ENCODE measurements around the gene HEPHL1.

HEPHL1 gene

DNA sequence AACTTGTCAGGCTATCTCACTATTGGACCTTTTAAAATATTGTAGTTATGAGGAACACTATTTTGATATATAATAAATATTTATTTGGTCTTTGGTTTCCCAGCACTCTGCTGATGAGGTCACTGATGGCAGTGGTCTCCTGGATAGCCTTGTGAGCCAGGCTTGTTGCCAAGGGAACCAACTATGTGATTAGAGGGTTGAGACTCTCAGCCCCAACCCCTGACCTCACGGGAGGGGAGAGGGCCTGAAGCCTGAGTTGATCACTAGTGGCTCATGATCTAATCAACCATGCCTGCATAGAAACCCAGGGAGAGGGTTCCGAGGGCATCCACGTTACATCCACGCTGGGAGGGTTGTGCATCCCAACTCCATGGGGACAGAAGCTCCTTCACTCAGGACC lies 118.3 kb downstream of the HEPHL1 start:
- no peak overlapping the region for H3K4me3 ChIP-seq (ENCODE audit: low read length in 2 of 2)
- no peaks in the 10 kb centered on the region for H3K9me3 ChIP-seq (ENCODE audit: control insufficient read depth in 2 of 2, low read length in 2 of 2)
- no peaks in the 10 kb centered on the region for H3K27me3 ChIP-seq (ENCODE audit: control insufficient read depth in 1 of 2, insufficient read depth in 2 of 2, low read length in 2 of 2)
- no peaks in the 10 kb centered on the region for H3K36me3 ChIP-seq (ENCODE audit: control insufficient read depth in 2 of 2, insufficient read depth in 2 of 2, low read length in 2 of 2)
- no peak overlapping the region for H3K27ac ChIP-seq (ENCODE audit: low read length)
- peaks cover 18% of the 10 kb centered on the region for H3K4me1 ChIP-seq (ENCODE audit: control insufficient read depth, insufficient read depth, low read length)
- no peak overlapping the region for H3K9ac ChIP-seq (ENCODE audit: low read length in 2 of 2)

DNA sequence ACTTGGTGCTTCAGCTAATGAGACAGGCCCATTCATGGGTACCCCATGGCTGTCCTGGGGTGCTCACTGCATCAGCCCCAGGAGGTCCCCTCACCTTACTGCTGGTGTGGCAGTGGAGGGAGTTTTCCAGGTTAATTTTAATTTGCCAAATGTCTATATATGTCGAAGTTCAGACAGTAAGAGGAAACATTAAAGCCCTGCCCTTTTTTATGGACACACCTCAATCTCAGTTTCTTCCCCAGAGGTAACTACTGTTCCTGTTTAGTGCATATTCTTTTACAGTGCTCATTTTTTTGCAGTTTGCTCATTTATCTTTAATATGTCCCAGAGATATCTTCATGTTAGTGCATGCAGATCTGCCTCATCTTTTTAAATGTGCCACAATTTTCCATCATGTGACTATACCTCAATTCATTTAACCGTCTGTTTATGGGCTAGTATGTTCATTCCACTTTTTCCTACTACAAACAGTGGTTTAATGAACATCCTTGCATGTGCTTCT lies 119.1 kb downstream of the HEPHL1 start:
- H3K4me1 ChIP-seq (ENCODE audit: control insufficient read depth, insufficient read depth, low read length), result peaks cover 10% of the 10 kb centered on the region
- no peaks in the 10 kb centered on the region for H3K36me3 ChIP-seq (ENCODE audit: control insufficient read depth in 2 of 2, insufficient read depth in 2 of 2, low read length in 2 of 2)
- H3K4me3 ChIP-seq (ENCODE audit: low read length in 2 of 2), result no peak overlapping the region
- no peak overlapping the region for H3K9ac ChIP-seq (ENCODE audit: low read length in 2 of 2)
- H3K27me3 ChIP-seq (ENCODE audit: control insufficient read depth in 1 of 2, insufficient read depth in 2 of 2, low read length in 2 of 2), result no peaks in the 10 kb centered on the region
- no peaks in the 10 kb centered on the region for H3K9me3 ChIP-seq (ENCODE audit: control insufficient read depth in 2 of 2, low read length in 2 of 2)
- H3K27ac ChIP-seq (ENCODE audit: low read length), result no peak overlapping the region

DNA sequence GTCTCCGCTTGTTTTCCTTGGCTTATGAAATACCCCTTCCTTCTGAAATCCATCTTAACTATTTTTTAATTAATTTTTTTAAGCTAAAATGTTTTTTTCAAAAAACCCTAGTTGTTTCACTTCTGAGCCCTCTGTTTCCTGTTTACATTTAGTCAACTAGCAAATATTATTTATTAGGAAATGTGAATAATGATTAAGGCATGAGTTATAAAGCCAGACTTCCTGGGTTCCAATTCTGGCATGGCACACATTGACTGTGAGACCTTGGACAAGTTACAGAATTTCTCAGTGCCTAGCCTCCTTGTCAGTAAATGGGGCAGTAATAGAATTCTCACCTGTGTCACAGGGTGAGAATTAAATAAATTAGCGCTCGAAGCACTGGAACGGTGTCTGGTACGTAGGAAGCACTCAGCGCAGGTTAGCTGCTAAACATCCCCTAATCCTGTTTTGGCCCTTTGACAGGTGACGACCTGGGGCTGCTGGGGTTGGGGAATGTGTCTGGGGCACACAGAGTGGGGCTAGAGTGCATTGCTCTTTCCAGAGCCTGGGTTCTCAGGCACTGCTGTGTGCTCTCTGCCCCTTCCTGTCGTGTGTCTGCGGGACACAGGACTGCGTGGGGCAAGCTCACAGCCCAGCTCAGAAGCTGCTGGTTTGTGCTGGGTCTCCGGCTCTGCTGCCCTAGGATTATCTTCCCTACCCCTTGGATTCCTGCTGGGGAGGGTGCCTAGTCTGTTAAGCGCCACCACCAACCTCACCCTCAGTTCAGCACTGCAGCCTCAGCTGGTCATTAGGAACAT lies 120.6 kb downstream of the HEPHL1 start:
- Histone ChIP-seq H3K4me1 (ENCODE audit: control insufficient read depth, insufficient read depth, low read length) (peaks cover 3% of the 10 kb centered on the region), H3K4me3 (ENCODE audit: low read length in 2 of 2) (no peak overlapping the region), H3K9me3 (ENCODE audit: control insufficient read depth in 2 of 2, low read length in 2 of 2) (no peaks in the 10 kb centered on the region), H3K9ac (ENCODE audit: low read length in 2 of 2) (no peak overlapping the region), H3K27me3 (ENCODE audit: control insufficient read depth in 1 of 2, insufficient read depth in 2 of 2, low read length in 2 of 2) (no peaks in the 10 kb centered on the region), H3K27ac (ENCODE audit: low read length) (peak overlapping the region; percentile 7), H3K36me3 (ENCODE audit: control insufficient read depth in 2 of 2, insufficient read depth in 2 of 2, low read length in 2 of 2) (peaks cover 0 to 2% of the 10 kb centered on the region in 2 donors)

DNA sequence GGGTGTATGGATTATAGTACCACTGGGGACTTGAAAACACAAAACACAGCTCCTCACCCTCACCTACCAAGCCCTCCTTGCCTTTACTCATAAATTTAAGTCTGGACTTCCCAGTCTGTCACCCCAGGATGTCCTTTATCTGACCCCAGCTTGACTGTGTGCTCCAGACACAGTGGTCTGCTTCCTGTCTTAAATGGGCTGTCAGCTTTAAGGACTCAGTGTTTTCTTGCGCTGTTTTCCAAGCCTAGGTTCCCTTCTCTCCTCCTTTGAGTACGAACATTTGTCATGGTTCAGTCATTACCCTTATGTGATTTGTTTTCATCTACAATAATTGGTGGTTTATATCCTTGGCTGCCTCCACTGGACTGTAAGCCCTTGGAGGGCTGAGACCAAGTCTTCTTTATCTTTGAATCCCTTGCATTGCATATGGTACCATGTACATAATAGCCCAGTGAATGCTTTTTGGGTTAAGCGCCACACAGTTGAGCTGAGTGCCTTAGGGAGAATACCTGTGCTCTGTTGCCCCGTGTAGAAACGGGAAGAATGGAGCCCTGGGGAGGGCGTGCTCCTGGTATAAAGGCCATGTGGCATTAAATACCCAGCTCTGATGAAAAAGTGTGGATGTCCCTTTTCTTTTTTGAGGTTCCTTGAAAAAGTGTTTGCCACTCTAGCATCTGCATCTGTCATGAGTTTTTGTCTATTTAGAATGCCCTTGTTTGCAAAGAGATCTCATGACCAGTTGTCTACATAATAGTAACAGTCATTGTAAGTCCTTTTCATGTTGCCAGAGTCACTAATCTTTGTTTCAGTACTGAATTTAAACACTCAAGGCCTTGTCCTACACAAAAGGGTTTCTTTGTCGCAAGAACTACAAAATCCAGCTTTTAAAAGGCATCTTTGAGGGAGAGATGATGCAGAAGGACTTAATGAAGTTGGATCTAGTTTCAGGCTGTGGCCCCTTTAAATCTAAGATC lies 121.4 kb downstream of the HEPHL1 start:
- Histone ChIP-seq H3K9ac (ENCODE audit: low read length in 2 of 2) (no peak overlapping the region), H3K4me1 (ENCODE audit: control insufficient read depth, insufficient read depth, low read length) (peaks cover 3% of the 10 kb centered on the region), H3K4me3 (ENCODE audit: low read length in 2 of 2) (no peak overlapping the region), H3K9me3 (ENCODE audit: control insufficient read depth in 2 of 2, low read length in 2 of 2) (no peaks in the 10 kb centered on the region), H3K27me3 (ENCODE audit: control insufficient read depth in 1 of 2, insufficient read depth in 2 of 2, low read length in 2 of 2) (no peaks in the 10 kb centered on the region), H3K36me3 (ENCODE audit: control insufficient read depth in 2 of 2, insufficient read depth in 2 of 2, low read length in 2 of 2) (peaks cover 0 to 2% of the 10 kb centered on the region in 2 donors), H3K27ac (ENCODE audit: low read length) (peak overlapping the region; percentile 7)

DNA sequence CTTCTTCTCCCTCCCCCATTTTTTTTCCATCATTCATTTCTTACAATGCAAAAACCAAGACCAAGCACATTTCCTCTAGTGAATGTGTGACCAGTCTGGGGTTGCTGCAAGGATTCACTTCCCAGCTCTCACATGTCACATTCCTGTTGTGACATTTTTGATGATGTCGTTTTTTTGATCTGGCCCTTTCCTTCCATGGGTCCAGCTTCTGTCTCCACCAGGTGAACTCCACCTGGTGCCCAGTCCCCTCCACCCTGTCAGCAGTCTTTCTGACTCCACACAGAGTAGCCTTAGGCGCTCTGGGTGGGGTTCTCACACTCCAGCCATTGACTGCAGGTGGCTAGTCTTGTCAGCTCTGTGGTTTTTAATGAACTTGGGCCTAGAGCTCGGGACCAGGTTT lies 123.1 kb downstream of the HEPHL1 start:
- Histone ChIP-seq H3K36me3 (ENCODE audit: control insufficient read depth in 2 of 2, insufficient read depth in 2 of 2, low read length in 2 of 2) (peaks cover 0 to 2% of the 10 kb centered on the region in 2 donors), H3K4me1 (ENCODE audit: control insufficient read depth, insufficient read depth, low read length) (peaks cover 3% of the 10 kb centered on the region), H3K9me3 (ENCODE audit: control insufficient read depth in 2 of 2, low read length in 2 of 2) (no peaks in the 10 kb centered on the region), H3K27me3 (ENCODE audit: control insufficient read depth in 1 of 2, insufficient read depth in 2 of 2, low read length in 2 of 2) (no peaks in the 10 kb centered on the region), H3K9ac (ENCODE audit: low read length in 2 of 2) (no peak overlapping the region), H3K27ac (ENCODE audit: low read length) (no peak overlapping the region), H3K4me3 (ENCODE audit: low read length in 2 of 2) (no peak overlapping the region)

DNA sequence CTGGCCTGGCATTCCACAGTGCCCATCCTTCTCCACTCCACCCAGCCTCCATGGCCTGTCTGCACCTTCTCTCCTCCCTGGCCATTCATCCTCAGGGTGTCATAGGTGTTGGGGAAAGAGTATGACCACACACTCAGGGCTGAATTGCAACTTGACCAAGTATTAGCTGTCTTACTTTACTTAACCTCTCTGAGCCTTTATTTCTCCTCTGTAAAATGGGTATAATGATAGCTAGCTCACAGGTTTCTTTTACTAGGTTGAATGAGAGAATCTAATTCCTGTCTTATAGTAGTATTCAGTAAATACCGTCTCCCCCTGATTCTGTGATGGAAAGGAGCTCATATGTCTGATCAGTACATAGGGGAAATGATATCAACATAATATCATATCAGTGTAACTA lies 123.5 kb downstream of the HEPHL1 start:
- Histone ChIP-seq H3K36me3 (ENCODE audit: control insufficient read depth in 2 of 2, insufficient read depth in 2 of 2, low read length in 2 of 2) (peaks cover 0 to 2% of the 10 kb centered on the region in 2 donors), H3K9ac (ENCODE audit: low read length in 2 of 2) (no peak overlapping the region), H3K4me1 (ENCODE audit: control insufficient read depth, insufficient read depth, low read length) (peaks cover 5% of the 10 kb centered on the region), H3K27me3 (ENCODE audit: control insufficient read depth in 1 of 2, insufficient read depth in 2 of 2, low read length in 2 of 2) (no peaks in the 10 kb centered on the region), H3K27ac (ENCODE audit: low read length) (no peak overlapping the region), H3K9me3 (ENCODE audit: control insufficient read depth in 2 of 2, low read length in 2 of 2) (no peaks in the 10 kb centered on the region), H3K4me3 (ENCODE audit: low read length in 2 of 2) (no peak overlapping the region)

DNA sequence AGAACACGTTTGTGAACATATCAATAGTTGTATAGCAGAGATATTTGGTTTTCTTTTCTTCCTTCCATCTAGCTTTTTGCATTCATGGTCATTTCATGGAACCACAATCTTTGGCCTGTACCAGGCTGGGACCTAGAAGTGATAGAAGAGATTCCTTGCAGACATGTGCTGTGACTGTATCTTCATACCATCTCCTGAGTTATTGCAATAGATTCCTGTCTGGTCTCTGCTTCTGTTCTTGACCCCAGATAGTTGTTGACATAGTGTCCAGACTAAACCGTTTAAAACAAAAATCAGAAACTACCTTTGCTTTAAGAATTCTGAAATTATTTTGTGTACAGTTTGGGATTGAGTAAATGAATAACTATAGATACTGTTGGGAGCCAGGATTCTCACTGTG lies 124.3 kb downstream of the HEPHL1 start:
- Histone ChIP-seq H3K36me3 (ENCODE audit: control insufficient read depth in 2 of 2, insufficient read depth in 2 of 2, low read length in 2 of 2) (peaks cover 0 to 2% of the 10 kb centered on the region in 2 donors), H3K27me3 (ENCODE audit: control insufficient read depth in 1 of 2, insufficient read depth in 2 of 2, low read length in 2 of 2) (no peaks in the 10 kb centered on the region), H3K9me3 (ENCODE audit: control insufficient read depth in 2 of 2, low read length in 2 of 2) (no peaks in the 10 kb centered on the region), H3K4me1 (ENCODE audit: control insufficient read depth, insufficient read depth, low read length) (peaks cover 5% of the 10 kb centered on the region), H3K4me3 (ENCODE audit: low read length in 2 of 2) (no peak overlapping the region), H3K9ac (ENCODE audit: low read length in 2 of 2) (no peak overlapping the region), H3K27ac (ENCODE audit: low read length) (no peak overlapping the region)

DNA sequence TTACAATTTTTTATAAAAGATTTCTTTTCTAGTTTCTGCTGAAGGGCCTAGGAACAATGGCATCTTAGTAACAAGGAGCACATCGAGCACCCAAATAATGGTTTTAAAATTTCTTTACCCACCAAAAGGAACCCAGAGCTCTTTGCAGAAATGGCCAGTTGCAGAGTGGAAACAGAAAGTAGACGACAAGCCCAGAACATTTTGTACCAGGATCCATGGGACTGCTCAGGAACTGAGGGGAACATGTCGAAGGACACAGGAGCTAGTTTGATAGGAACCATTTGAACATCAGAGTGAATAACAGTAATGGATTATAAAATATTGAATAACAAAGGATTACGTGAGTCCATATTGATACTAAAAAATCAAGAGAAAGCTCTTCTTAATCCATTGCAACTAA lies 124.8 kb downstream of the HEPHL1 start:
- H3K9me3 ChIP-seq (ENCODE audit: control insufficient read depth in 2 of 2, low read length in 2 of 2), result no peaks in the 10 kb centered on the region
- H3K4me1 ChIP-seq (ENCODE audit: control insufficient read depth, insufficient read depth, low read length), result peaks cover 5% of the 10 kb centered on the region
- no peak overlapping the region for H3K27ac ChIP-seq (ENCODE audit: low read length)
- H3K27me3 ChIP-seq (ENCODE audit: control insufficient read depth in 1 of 2, insufficient read depth in 2 of 2, low read length in 2 of 2), result no peaks in the 10 kb centered on the region
- no peak overlapping the region for H3K9ac ChIP-seq (ENCODE audit: low read length in 2 of 2)
- H3K36me3 ChIP-seq (ENCODE audit: control insufficient read depth in 2 of 2, insufficient read depth in 2 of 2, low read length in 2 of 2), result peaks cover 0 to 2% of the 10 kb centered on the region in 2 donors
- no peak overlapping the region for H3K4me3 ChIP-seq (ENCODE audit: low read length in 2 of 2)

DNA sequence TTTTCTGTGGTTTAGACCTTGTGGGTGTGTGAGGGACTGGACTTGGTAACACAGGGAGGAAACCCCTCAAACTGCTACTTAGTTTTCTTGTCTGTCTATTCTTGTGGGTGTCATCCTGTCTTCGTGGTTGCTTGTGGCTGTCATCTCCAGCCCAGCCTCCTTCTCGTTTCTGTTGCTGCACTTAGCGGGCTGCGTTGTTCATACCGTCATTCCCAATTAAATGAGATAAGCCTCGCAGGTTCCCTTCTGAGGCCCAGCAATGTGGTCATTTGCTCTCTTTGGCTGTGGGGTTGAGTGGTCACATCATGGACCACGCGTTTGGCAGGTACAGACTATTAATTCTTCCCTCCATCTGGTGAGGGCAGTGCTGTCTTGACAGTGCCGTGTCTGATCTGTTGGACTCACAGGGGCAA lies 126.3 kb downstream of the HEPHL1 start:
- Histone ChIP-seq H3K4me1 (ENCODE audit: control insufficient read depth, insufficient read depth, low read length) (peaks cover 13% of the 10 kb centered on the region), H3K9me3 (ENCODE audit: control insufficient read depth in 2 of 2, low read length in 2 of 2) (no peaks in the 10 kb centered on the region), H3K9ac (ENCODE audit: low read length in 2 of 2) (no peak overlapping the region), H3K27ac (ENCODE audit: low read length) (no peak overlapping the region), H3K4me3 (ENCODE audit: low read length in 2 of 2) (no peak overlapping the region), H3K27me3 (ENCODE audit: control insufficient read depth in 1 of 2, insufficient read depth in 2 of 2, low read length in 2 of 2) (no peaks in the 10 kb centered on the region), H3K36me3 (ENCODE audit: control insufficient read depth in 2 of 2, insufficient read depth in 2 of 2, low read length in 2 of 2) (peaks cover 0 to 2% of the 10 kb centered on the region in 2 donors)

DNA sequence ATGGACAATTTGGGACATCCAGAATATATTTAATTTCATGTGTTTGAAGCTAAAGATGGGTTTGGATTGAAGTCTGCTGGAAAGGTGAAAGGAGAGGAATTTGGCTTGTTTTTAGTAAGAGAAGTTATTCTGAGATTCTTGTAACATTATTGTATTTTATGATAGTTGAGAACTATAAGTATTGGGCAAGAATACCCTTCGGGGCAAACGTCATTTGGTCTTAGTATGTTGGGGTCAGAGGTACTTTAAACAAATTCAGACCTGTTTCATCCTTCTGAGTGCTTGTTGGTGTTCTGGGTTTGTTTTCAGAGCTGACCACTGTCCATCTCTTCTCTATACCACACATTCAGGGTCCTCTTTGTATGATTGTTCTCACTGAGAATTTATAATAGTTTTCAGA lies 127.0 kb downstream of the HEPHL1 start:
- H3K4me3 ChIP-seq (ENCODE audit: low read length in 2 of 2), result no peak overlapping the region
- H3K9me3 ChIP-seq (ENCODE audit: control insufficient read depth in 2 of 2, low read length in 2 of 2), result no peaks in the 10 kb centered on the region
- H3K36me3 ChIP-seq (ENCODE audit: control insufficient read depth in 2 of 2, insufficient read depth in 2 of 2, low read length in 2 of 2), result peaks cover 0 to 2% of the 10 kb centered on the region in 2 donors
- no peaks in the 10 kb centered on the region for H3K27me3 ChIP-seq (ENCODE audit: control insufficient read depth in 1 of 2, insufficient read depth in 2 of 2, low read length in 2 of 2)
- no peak overlapping the region for H3K9ac ChIP-seq (ENCODE audit: low read length in 2 of 2)
- no peak overlapping the region for H3K27ac ChIP-seq (ENCODE audit: low read length)
- H3K4me1 ChIP-seq (ENCODE audit: control insufficient read depth, insufficient read depth, low read length), result peaks cover 17% of the 10 kb centered on the region
